Endometrium (tissue), 2 donors: Measurements from ENCODE around the gene FAM83B.
"Not testable (repeated sequence)": the region's sequence is repeated elsewhere in the genome, so short reads cannot be mapped to it uniquely, and the experiment has no call there.

Experiments used
- FAIRE-seq: peaks from 2 replicates; lab custom pipeline; 2012; peaks lifted over from hg19 to GRCh38; lab: Jason Lieb, UNC
- donor health status: control.
- donor health status: control.

Gene FAM83B, protein sequence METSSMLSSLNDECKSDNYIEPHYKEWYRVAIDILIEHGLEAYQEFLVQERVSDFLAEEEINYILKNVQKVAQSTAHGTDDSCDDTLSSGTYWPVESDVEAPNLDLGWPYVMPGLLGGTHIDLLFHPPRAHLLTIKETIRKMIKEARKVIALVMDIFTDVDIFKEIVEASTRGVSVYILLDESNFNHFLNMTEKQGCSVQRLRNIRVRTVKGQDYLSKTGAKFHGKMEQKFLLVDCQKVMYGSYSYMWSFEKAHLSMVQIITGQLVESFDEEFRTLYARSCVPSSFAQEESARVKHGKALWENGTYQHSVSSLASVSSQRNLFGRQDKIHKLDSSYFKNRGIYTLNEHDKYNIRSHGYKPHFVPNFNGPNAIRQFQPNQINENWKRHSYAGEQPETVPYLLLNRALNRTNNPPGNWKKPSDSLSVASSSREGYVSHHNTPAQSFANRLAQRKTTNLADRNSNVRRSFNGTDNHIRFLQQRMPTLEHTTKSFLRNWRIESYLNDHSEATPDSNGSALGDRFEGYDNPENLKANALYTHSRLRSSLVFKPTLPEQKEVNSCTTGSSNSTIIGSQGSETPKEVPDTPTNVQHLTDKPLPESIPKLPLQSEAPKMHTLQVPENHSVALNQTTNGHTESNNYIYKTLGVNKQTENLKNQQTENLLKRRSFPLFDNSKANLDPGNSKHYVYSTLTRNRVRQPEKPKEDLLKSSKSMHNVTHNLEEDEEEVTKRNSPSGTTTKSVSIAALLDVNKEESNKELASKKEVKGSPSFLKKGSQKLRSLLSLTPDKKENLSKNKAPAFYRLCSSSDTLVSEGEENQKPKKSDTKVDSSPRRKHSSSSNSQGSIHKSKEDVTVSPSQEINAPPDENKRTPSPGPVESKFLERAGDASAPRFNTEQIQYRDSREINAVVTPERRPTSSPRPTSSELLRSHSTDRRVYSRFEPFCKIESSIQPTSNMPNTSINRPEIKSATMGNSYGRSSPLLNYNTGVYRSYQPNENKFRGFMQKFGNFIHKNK

GRCh38 chr6:54846243-54846856, at the start of gene FAM83B:
Gene FAM83B (plus strand): TSS chr6:54846771. CDS start chr6:54870247, 23,476 bp downstream.
- no peak for FAIRE-seq

GRCh38 chr6:54796918-54797317, 49.7 kb upstream of the FAM83B start:
- FAIRE-seq, result not testable (repeated sequence)

GRCh38 chr6:54800050-54800600, 46.4 kb upstream of the FAM83B start:
- FAIRE-seq, result no peak

DNA sequence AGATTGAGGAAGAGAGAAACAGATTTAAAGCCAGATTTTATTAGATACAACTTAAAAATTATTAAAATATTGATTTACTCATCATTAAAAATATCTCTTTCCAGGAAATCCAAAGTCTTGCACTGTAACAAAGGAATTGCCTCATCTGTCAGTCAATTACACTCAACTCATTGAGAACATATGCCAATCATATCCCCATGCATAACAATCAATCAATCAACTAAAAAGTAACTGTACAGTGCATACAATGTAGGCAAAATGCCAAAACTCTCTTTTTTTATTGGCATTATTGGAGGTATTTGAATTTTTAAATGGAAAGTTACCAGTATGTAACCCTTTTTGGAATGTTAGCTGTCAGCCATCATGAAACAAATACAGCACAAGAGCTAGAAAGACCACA, 45.3 kb upstream of the FAM83B start:
- FAIRE-seq, result no peak

DNA sequence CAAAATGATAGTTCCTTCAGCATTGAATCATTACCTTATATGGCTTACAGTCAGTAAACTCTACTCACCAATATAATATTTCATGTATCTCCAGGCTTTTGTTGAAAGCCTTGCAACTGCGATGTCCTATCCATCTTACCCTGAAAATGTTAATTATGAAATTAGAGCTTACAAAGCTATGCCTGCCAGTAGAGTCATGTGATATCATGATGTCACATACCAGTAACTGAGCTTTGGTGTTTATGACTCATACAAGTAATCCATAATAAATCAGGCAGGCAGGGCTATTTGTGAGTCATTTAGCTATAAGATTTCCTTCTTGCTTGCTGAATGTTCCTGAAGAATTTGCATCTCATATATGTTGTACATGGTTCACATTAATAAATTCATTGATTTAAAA, 44.9 kb upstream of the FAM83B start:
- FAIRE-seq, result no peak

DNA sequence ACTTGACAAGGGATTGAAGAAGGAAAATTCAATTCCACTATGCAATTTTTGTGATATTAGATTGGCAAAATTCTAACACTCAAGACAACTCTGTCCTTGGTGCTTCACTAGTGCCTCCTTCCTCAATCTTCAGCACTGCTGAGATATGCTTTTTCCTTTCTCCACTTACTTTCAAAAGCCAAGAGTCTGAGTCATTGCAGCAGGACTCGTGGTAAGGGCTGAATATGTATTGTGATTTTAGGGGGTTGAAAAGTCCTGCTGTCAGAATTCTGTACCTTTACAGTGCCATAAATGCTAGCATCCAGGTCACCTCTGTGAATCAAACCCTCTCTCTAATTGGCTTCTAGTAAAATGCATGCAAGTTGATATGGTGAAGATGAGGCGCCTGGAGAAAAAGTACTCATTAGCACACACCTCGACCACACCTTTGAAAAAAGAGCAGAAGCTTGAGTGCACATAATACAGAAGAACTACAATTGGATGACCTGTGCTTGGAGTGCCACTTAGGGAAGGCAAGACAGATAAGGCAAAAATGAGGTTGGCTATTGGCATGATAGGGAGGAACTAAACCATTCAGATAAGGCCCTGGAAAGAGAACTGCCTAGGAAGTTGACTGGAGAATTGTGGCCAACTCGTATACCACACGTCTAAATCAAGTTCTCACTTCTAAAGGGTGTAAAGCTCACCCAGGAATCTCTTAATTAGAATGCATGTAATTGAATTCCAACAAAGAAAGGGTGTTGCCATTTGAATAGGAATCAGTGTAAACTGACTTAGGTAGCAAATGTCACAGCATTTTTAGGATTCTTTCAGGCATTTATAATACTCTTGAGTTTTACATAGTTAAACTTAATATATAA, 43.6 kb upstream of the FAM83B start:
- FAIRE-seq, result no peak

GRCh38 chr6:54805077-54805476, 41.5 kb upstream of the FAM83B start:
- peak; percentile 39 for FAIRE-seq

DNA sequence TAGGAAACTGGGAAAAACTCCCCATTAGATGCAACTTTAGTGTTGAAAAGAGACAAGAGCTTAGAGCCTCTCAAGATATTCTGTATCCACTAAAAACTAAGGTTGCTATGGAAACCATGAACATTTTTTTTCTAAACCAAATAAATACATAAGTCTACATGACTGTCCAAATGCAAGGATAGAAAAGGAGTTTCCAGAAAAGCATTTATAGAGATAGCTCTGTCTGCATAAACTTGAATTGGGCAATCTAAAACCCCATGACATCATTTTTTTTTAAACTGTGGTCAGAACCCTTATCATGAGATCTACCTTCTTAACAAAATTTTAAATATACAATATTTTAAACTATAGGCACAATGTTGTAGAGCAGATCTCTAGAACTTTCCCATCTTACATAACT, 36.4 kb upstream of the FAM83B start:
- no peak for FAIRE-seq

GRCh38 chr6:54813892-54814291, 32.7 kb upstream of the FAM83B start:
- no peak for FAIRE-seq

DNA sequence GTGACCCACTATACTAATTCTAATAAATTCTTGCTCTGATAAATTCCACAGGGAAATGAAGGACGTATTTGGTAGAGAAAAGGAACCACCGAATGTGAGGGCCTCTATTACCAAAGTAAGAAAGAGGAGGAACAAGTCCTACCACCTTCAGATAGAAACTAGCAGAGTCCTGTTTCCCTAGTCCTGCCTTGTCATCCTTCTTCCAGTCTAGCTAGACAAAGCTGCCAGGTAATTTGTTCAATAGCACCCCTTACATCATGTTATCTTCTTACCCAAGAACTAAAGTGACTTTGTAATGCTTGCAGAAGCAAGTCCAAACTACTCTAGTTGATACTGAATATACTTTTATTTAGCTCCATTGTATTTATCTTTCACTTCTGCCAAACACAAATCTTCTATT, 29.3 kb upstream of the FAM83B start:
- no peak for FAIRE-seq

- FAIRE-seq, result no peak
Measured at GRCh38 chr6:54817834-54818233, 28.7 kb upstream of the FAM83B start.

- FAIRE-seq, result not testable (repeated sequence)
Measured at GRCh38 chr6:54824225-54824624, 22.3 kb upstream of the FAM83B start.

GRCh38 chr6:54827010-54827409, 19.6 kb upstream of the FAM83B start:
- no peak for FAIRE-seq

DNA sequence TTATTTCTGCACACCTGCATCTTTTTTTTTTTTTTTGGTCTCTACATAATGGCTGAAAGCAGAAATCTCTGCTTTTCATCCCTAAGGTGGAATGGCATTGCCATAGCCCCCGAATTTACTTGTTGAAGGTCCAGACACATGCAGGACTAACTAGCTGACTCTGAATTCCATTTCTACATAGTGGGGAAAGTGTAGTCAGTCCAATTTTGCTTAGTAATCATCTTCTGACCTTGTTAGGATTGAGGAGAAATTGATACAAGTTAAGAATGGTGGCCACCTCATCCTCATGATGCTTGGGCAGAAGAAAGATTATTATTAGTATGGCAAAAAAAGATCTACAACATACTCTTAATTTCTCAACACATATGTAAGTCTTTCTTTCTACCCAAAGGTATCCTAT, 16.4 kb upstream of the FAM83B start:
- no peak for FAIRE-seq

DNA sequence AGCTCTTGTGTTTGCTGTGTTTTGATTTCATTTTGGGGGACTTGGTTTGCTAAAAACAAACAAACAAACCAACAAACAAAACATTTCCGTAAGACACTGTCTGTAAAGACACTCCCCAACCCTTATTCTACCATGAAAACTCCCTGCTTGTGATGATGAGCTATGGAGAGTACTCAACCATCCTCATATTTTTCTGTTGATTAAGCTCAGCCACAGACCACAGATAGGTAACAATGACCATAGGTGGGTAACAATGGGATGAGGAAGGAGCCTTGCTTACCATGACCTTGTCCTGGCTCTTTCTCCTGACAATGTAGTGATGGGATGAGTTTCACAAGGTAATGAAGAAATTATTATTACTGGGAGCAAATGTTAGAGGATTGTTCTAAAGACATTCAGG, 11.4 kb upstream of the FAM83B start:
- FAIRE-seq, result no peak

- no peak for FAIRE-seq
Measured at GRCh38 chr6:54846857-54847674, 495 bp downstream of the FAM83B start.

DNA sequence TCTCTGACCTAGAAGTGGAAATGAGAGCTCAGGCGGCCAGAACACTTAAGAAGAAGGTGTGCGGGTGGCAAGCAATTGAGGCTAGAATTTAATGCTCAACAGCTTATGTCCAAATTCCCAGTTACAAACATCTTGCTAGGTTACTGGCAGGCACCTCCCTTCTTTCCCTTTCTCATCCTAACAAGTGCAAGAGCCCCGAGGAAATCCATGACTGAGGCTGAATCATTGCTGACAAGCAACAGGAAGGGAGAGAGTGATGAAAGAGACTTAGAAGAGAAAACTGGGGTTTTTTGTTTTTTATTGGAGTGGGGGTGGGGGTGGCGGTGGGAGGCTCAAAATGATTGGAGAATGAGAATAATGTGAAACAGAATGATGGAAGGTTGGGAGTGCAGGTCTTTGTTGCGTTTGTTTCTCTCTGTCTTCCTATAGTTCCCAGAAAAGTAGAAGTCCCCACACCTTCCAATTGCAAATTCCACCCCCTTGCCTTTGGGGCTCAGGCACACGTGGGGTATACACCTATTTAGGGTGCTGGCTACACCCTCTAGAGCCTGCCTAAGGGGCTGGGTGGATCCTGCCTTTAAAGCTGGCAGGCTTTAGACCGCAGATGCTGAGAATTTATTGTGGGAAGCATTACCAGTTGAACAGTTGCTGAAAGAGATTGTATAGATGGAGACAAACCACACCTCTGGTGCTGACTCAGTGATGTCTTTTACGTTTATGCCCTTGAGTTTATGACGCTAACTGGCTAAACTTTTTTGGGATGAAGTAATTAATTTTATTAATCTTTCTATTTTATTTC, 1.4 kb downstream of the FAM83B start:
- FAIRE-seq, result no peak

- FAIRE-seq, result no peak
Measured at GRCh38 chr6:54850114-54850513, 3.5 kb downstream of the FAM83B start.

DNA sequence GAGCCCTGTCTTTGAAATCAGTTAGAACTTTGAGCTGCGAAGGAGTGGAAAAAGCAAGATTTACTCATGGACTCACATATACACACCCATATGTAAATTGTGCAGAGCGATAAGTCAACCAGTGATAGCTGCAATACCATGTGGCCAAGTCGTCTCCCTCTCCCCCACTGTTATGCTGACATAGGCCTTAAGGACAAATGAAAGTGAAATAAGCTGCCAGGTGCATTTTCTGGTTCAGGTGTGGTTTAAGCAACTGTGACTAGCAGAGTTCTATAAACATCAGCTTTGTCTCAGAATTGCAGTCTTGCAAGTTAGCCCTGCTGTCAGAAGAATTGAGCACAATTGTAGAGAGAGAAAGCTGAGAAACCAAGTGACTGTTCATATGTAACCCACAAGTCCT, 9.6 kb downstream of the FAM83B start:
- no peak for FAIRE-seq

- no peak for FAIRE-seq
Measured at GRCh38 chr6:54860132-54860531, 13.6 kb downstream of the FAM83B start.
